Gastroesophageal sphincter (tissue), 3 donors: Measurements from ENCODE around the gene SUSD2.

Source experiments
- CTCF ChIP-seq, 4 experiments: fragments of 200-600 bp in 2 of 4; fragments of 450-650 bp in 2 of 4; sonication (generic) in 1 of 4; IDR thresholded peaks; one replicate each; pipeline ENCODE4 v1.5.1; 2017 to 2019; ENCODE audit warnings: antibody characterized with exemption in 4 of 4, mild to moderate bottlenecking in 2 of 4, moderate library complexity in 2 of 4
- POLR2A ChIP-seq, 2 donors: fragments of 450-650 bp; IDR thresholded peaks; one replicate each; pipeline ENCODE4 v1.6.1; 2017; ENCODE audit warnings: antibody characterized with exemption in 2 of 2, mild to moderate bottlenecking in 2 of 2, moderate library complexity in 1 of 2
- POLR2AphosphoS5 ChIP-seq: sonication (generic); formaldehyde crosslinking; IDR thresholded peaks from one replicate; pipeline ENCODE4 v1.6.1; 2017; ENCODE audit warnings: antibody characterized with exemption

- no peak for TF ChIP-seq POLR2A (IDR thresholded peaks at IDR 0.05)
- TF ChIP-seq CTCF (IDR thresholded peaks at IDR 0.05), result no peak
- TF ChIP-seq POLR2AphosphoS5, result no peak
Observed at GRCh38 chr22:24171822-24172221, 9.5 kb upstream of the SUSD2 start.
